GM18511 (cell line): ENCODE data around the gene NPVF.

Experiments used
- ATAC-seq: cut with Tn5 transposase; IDR thresholded peaks from one replicate; pipeline ENCODE4 v1.9.1; 2021; ENCODE audit warnings: mild to moderate bottlenecking, moderate library complexity; ENCODE audit not compliant: unreplicated experiment

NPVF gene

GRCh38 chr7:25235471-25235870 is 7.2 kb upstream of the NPVF start:
- no peak for ATAC-seq

DNA sequence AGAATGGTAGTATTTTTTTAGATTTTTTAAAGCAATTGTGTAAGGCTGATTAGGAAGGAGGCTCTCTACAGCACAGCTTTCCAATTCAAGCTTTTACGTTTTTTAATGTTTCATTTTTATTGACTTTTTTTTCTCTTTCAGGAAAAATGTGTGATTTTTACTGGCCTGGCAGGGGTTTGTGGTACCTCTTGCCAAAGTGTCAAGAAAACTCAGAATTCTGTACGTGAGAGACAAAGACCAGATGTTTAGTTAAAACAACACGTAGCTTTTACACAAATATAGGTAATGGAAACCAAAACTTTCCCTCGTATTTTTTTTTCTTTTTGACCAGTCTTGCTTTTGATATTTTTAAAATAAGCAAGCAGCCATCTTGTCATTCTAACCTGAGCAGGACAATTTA is 6.0 kb upstream of the NPVF start:
- ATAC-seq: no peak

DNA sequence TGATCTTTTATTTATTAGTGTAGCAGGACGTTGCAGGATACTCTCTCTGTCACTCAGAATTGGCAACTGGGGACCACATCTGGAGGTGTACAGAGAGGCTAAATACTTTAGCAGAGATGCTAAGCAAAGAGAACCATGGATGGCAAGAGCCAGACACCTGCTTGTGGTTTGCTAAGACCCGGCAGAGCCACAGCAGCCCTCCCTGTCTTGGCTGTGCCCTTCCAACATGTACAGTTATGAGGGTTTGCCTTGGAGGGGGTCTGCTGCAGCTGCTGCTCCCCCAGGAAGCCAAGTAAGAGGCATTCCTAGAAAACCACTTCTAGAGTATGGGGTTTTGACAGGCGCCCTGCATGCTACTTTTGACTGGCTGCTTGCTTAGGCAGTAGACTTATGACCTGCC is 5.1 kb downstream of the NPVF start:
- no peak for ATAC-seq

DNA sequence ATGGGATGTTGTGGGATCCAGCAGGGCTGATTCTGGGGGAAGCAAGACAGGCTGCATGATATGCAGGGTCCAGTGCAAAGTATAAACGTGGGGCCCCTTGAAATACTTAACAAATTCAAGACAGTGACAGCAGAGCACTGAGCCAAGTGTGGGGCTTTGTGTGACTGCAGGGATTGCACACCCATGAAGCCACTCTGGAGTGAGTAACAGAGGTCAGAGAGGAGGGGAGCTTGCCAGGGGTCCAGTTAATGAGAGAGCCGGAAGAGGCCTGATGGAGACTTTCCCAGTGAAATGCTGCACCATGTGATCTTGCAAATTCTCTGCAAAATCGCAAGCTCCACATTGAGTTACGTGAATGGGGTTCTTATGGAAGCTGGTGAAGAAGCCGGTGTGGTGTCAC is 5.6 kb downstream of the NPVF start:
- ATAC-seq: no peak

DNA sequence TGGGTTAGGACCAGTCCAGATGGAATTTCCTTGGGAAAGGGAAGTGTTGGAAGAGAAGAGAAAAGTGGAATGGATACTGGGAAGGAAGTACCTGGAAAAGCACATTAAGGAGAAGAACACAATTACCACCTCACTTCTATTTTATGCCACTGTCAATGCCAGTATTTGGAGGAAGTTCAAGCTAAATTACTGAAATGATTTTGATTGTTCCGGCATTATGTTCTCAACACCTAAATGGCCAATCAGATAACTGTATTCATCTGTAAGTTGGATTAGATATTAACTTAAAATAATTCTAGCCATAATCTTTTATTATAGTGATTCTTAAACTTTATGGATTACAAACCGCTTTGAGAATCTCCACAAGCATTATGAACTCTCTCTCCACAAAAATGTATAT is 7.3 kb downstream of the NPVF start:
- ATAC-seq: no peak

DNA sequence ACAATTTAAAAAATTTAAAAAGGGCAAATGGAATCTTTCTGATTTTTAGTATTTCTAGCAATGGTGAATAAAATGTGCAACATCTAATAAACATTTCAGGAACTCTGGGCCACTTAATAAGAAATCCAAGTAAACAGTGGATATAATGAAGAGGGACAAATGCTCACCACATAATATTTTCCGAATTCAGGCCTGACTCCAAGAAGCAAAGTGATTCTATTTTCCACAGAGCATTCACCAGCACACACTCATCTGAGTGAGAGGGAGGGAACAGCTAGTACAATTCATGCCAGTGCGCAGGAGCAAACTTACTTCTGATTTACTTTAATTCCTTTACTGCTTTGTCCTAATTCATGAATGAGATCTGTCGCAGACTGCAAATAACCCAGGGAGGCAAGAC is 10.1 kb downstream of the NPVF start:
- no peak for ATAC-seq

- ATAC-seq: no peak
These were observed 11.4 kb downstream of the NPVF start for GRCh38 chr7:25216837-25217236.

DNA sequence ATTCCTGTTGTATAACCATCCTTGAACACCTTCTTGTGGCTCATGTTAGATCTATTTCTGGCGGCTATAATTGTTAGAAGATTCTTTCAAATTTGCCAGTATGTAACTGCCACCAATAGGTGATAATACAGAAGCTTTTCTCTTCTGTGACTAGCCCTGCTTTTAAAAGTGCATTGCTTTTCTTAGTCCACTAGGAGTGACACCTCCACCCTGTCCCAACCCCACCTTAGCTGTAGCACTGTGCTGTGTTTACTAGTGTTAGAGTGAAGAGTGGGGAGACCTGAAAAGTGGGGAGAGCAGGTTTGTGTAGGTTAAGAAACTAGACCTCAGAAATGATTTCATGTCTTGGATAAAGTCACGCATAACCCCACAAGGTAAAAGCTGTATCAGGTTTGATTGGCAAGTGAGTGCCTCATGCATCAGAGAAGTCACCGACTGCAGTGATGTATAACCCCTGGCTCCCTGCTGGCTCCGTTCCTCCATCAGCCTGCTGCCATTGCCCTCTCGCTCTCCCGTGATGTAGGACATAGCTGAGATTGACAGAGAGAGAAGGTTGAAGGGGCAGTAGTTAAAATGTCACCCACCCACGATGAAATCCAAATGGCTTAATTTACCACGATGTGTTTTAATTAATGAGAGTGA is 12.5 kb downstream of the NPVF start:
- ATAC-seq: no peak

GRCh38 chr7:25208525-25209221 is 19.6 kb downstream of the NPVF start:
- no peak for ATAC-seq

- ATAC-seq: no peak
These were observed 20.4 kb downstream of the NPVF start for GRCh38 chr7:25207887-25208286.

DNA sequence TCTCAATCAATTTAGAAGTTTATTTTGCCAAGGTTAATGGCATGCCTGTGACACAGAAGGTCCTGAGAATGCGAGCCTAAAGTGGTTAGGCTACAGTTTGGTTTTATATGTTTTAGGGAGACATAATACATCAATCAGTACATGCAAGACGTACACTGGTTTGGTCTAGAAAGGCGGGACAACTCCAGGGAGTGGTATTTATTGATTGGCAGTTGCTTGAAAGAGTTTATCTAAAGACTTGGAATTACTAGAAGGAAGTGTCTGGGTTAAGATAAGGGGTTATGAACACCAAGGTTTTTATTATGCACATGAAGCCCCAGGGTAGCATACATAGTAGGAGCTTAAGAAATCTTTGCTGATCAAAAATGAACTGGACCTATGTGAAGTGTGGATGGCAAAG is 21.5 kb downstream of the NPVF start:
- ATAC-seq: no peak

DNA sequence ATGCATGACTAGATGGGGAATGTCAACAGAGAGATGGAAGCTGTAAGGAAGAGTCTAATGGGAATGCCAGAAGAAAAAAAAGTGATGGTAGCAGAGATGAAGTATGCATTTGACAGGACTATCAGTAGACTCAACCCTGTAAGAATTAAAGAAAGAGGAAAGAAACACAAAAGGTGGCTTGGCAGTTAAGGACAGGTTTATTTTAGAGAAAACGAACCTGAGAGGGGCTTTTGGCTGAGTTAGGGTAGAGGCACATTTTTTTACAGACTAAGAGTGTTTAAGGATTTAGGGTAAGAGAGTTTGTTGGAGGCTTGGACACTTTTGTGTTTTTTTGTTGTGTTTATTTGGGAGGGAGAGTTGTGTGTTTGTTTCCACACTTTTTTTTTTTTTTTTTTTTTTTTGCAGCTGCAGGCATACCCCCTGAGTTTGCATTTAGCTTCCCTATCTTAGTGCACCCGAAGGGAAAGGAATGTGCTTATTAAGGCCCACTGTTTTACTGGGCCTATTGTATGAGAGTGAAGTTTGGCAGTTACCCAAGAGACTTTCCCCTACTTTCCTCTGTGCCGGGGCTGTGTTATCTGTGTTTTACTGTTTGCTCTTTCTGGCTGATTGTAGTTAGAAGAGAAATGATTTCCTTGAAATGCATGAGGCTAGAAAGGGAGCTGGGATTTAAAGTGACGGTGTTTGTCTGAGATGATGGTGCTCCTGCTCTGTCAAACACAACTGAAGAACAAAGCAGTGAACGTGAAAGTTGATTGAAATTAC is 32.0 kb downstream of the NPVF start:
- ATAC-seq: no peak

DNA sequence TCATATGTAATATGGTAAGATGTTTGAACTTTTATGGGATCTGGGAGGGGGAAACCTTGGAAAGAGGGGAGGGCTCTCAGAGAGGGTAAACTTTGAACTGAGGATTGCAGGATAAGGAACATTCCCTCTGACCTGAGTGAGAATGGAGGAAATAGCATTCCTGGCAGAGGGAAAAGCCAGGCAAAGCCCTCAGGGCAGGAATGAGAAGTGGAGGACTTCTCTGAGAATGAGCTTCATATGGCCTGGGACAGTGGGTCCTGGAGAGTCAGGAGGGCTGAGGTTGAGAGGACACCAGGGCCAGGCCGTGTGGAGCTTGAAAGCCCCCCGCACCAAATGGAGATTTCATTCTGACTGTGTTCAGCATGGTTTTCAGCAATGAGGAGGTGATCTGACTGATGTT is 34.2 kb downstream of the NPVF start:
- ATAC-seq: no peak

- ATAC-seq: no peak
These were observed 36.2 kb downstream of the NPVF start for GRCh38 chr7:25192043-25192442.

DNA sequence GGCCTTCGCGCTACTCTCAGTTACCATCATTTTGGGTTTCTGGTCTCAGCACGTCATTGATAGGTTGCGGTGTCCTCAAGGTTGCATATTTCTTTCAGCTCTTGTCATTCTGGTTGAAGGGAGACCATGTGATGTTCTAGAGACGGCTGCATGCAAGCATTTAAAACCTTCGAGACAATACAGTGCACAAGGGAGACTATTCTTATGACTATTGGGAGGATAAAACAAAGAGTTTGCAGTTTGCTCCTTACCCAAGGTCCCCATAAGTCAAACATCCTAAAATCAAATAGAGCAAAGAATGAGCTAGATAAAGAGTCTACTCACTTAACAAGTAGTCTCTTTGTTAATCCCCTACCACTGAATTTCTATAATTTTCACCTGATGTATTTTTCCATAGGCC is 39.1 kb downstream of the NPVF start:
- no peak for ATAC-seq

DNA sequence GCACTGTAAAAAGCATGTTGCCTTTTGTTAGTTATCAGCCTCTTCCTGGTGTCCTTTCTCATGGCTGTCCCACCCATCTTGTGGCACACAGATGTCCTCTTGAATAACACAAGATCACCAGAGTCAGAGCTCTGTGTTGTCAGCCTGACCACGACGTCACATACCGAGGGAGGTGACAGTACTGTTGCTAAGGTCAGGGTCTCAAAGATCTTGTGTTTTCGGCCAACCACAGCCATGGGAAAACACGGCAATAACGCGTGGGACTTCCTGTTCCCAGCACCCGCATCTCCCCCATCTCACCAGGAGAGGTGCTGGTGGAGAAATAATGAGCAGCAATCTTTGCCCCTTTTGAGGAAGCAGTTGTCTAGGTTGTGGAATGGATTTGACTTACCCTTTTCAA is 40.4 kb downstream of the NPVF start:
- ATAC-seq: no peak

- ATAC-seq: no peak
These were observed 41.9 kb downstream of the NPVF start for GRCh38 chr7:25186436-25186835.

GRCh38 chr7:25181532-25181931 is 46.8 kb downstream of the NPVF start:
- ATAC-seq: no peak

DNA sequence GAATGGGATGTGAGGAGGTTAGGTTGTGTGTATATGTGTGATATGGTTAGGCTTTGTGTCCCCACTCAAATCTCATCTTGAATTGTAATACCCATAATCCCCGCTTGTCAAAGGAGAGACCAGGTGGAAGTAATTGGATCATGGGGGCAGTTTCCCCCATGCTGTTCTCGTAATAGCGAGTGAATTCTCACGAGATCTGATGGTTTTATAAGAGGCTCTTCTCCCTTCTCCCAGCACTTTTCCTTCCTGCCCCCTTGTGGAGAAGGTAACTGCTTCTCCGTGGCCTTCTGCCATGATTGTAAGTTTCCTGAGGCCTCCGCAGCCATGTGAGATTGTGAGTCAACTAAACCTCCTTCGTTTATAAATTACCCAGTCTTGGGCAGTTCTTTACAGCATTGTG is 47.3 kb downstream of the NPVF start:
- no peak for ATAC-seq

DNA sequence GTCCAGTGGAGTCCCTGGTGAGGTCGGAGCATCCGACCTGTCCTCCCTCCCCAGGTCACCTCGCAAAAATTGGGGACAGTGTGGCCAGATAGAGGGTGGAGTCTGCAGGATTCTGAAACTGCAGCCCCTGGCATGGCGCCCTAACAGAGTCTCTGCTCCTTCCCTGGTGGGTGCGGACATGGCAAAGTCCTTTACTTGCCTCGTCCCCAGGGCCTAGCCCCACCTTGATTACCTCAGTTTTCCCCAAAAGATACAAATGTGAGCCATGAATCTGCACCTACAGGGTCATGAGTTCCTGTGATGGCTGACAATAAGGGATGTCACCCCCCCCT is 47.7 kb downstream of the NPVF start:
- ATAC-seq: peak; percentile 51

DNA sequence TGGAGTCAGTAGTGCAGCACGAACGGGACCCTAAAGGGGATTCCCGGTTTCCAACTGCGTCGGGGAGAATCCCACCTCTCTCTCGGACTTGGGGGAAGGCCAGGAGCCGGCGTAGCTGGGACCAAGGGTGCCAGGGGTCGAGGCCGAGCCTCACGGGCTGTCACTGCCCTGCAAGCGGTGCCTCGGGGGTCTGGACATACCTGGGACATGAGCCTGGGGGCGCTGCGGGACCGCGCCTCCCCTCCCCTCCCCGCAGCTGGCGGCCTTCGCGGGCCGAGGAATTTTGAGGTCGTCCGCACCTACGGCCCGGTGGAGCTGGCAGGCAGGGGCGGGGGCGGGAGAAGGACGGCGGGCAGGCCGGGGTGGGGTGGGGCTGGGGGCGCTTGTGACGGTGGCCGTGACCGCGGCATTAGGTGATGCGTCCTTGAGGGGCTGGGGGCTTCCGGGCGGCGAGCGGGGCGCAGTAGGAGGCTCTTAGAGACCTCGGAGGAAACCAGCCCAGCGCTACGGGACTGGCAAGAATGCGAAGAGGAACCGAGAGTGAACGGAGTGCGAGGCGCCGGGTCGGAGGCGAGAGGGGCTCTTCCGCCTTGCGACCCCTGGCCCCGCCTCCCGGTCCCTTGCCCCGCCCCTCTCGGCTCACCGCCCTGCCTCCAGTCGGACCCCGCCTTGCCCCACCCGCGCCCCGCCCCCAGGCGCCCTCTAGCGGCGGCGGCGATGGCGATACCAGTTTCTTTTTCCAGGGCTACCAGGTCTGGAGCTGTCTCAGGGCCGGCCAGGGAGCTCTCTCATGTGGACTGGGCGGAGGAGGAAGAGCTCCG is 48.3 kb downstream of the NPVF start:
- peak; percentile 96 for ATAC-seq
